DOHH2 (cell line): ENCODE results near the gene RAB37.

Source experiments
- CTCF ChIP-seq: fragments of 200-600 bp; sonication (generic); IDR thresholded peaks from one replicate; pipeline ENCODE4 v1.5.1; 2014; ENCODE audit warnings: antibody characterized with exemption, mild to moderate bottlenecking, low read depth, low read length; ENCODE audit not compliant: poor library complexity, severe bottlenecking
- EZH2phosphoT487 ChIP-seq: fragments of 200-600 bp; sonication (generic); IDR thresholded peaks from 2 replicates; pipeline ENCODE4 v1.6.1; 2017; ENCODE audit warnings: borderline replicate concordance, mild to moderate bottlenecking, antibody characterized with exemption, low read length, moderate library complexity, mixed read lengths

- TF ChIP-seq CTCF (no peak), EZH2phosphoT487 (no peak)
Observed at GRCh38 chr17:74769856-74770497, 32.9 kb downstream of the RAB37 start.
